ENCODE results near the gene MOB3A. TPM values are rescaled to one million over a fixed set of nuclear protein-coding genes. Genes with fewer than 3 reads are reported as not detected.
A peak's percentile ranks its signal among the peaks of the same experiment; 100 is the strongest.

MOB3A gene
- total RNA-seq, 1 donor from 2014 or later = 15.8 TPM

- no peaks in the 10 kb centered on the region for H3K27me3 ChIP-seq (ENCODE audit: control insufficient read depth, insufficient read depth, low read length)
- no peak for DNase-seq (ENCODE audit: low read depth)
- H3K36me3 ChIP-seq (ENCODE audit: control insufficient read depth, insufficient read depth, low read length) = peaks cover 88% of the 10 kb centered on the region
- H3K4me3 ChIP-seq (ENCODE audit: low read depth, low read length) = no peak overlapping the region
- FAIRE-seq = no peak
- TF ChIP-seq CTCF (IDR thresholded peaks at IDR 0.05; ENCODE audit: insufficient read depth, low read length, severe bottlenecking) = no peak
Measured at GRCh38 chr19:2044709-2045500, 51.2 kb downstream of the MOB3A start.

- H3K4me3 ChIP-seq (ENCODE audit: low read depth, low read length) = no peak overlapping the region
- TF ChIP-seq CTCF (IDR thresholded peaks at IDR 0.05; ENCODE audit: insufficient read depth, low read length, severe bottlenecking) = no peak
- DNase-seq (ENCODE audit: low read depth) = no peak
- peaks cover 83% of the 10 kb centered on the region for H3K36me3 ChIP-seq (ENCODE audit: control insufficient read depth, insufficient read depth, low read length)
- H3K27me3 ChIP-seq (ENCODE audit: control insufficient read depth, insufficient read depth, low read length) = no peaks in the 10 kb centered on the region
- FAIRE-seq = no peak
Measured at GRCh38 chr19:2043961-2044708, 52.0 kb downstream of the MOB3A start.

- DNase-seq (ENCODE audit: low read depth) (no peak), FAIRE-seq (no peak)
- no peak for TF ChIP-seq CTCF (IDR thresholded peaks at IDR 0.05; ENCODE audit: insufficient read depth, low read length, severe bottlenecking)
- no peaks in the 10 kb centered on the region for H3K27me3 ChIP-seq (ENCODE audit: control insufficient read depth, insufficient read depth, low read length)
- peaks cover 76% of the 10 kb centered on the region for H3K36me3 ChIP-seq (ENCODE audit: control insufficient read depth, insufficient read depth, low read length)
- H3K4me3 ChIP-seq (ENCODE audit: low read depth, low read length) = no peak overlapping the region
Measured at GRCh38 chr19:2043251-2043641, 52.9 kb downstream of the MOB3A start.

- H3K36me3 ChIP-seq (ENCODE audit: control insufficient read depth, insufficient read depth, low read length) = peaks cover 71% of the 10 kb centered on the region
- FAIRE-seq = no peak
- DNase-seq (ENCODE audit: low read depth) = no peak
- H3K27me3 ChIP-seq (ENCODE audit: control insufficient read depth, insufficient read depth, low read length) = no peaks in the 10 kb centered on the region
- no peak overlapping the region for H3K4me3 ChIP-seq (ENCODE audit: low read depth, low read length)
- TF ChIP-seq CTCF (IDR thresholded peaks at IDR 0.05; ENCODE audit: insufficient read depth, low read length, severe bottlenecking) = no peak
Measured at GRCh38 chr19:2042485-2043250, 53.5 kb downstream of the MOB3A start.

GRCh38 chr19:2041683-2042484, 54.2 kb downstream of the MOB3A start:
- DNase-seq (ENCODE audit: low read depth) (peak; percentile 84), FAIRE-seq (no peak)
- no peak for TF ChIP-seq CTCF (IDR thresholded peaks at IDR 0.05; ENCODE audit: insufficient read depth, low read length, severe bottlenecking)
- Histone ChIP-seq H3K4me3 (ENCODE audit: low read depth, low read length) (no peak overlapping the region), H3K27me3 (ENCODE audit: control insufficient read depth, insufficient read depth, low read length) (no peaks in the 10 kb centered on the region), H3K36me3 (ENCODE audit: control insufficient read depth, insufficient read depth, low read length) (peaks cover 64% of the 10 kb centered on the region)

All from bronchial epithelial cell (primary cell).